Panc1 (cell line): ENCODE data around the gene HYPK. TPM values are rescaled to one million over a fixed set of nuclear protein-coding genes. Genes with fewer than 3 reads are reported as not detected.

Experiments
- ATAC-seq: fragments of 200-7000 bp; cut with Tn5 transposase; 2 replicates; pipeline ENCODE4 v1.9.1; 2020; ENCODE audit warnings: mild to moderate bottlenecking, moderate library complexity
- BruUV-seq: library from RNA; stranded (reverse); fragments of 400-500 nt; replicated peaks from 2 replicates; lab custom pipeline; 2021; lab: Mats Ljungman, UMichigan
- CTCF ChIA-PET: fragments of 300-600 bp; sonication (Branson Sonifier 250); formaldehyde crosslinking; loops from one replicate; lab custom pipeline; 2022; ENCODE audit warnings: antibody characterized with exemption; lab: Charles Lee
- POLR2A ChIA-PET: fragments of 300-600 bp; sonication (Branson Sonifier 250); formaldehyde crosslinking; loops from one replicate; lab custom pipeline; 2022; ENCODE audit warnings: antibody characterized with exemption; lab: Charles Lee
- DNase-seq: peaks from one replicate; pipeline ENCODE4 v3.0.0-alpha.2; 2010; ENCODE audit warnings: low read depth, low spot score
- H3K27ac ChIP-seq: 2 replicates; pipeline ENCODE4 v1.5.1; 2011; ENCODE audit warnings: mild to moderate bottlenecking, low read length, inconsistent platforms
- H3K27me3 ChIP-seq: fragments of 200-500 bp; sonication (Bioruptor generic); 2 replicates; pipeline ENCODE4 v1.6.0; 2014; ENCODE audit warnings: low read length, inconsistent platforms; ENCODE audit not compliant: control insufficient read depth, insufficient read depth
- H3K36me3 ChIP-seq: fragments of 200-500 bp; sonication (Bioruptor generic); 2 replicates; pipeline ENCODE4 v1.5.1; 2014; ENCODE audit warnings: inconsistent platforms, mild to moderate bottlenecking, low read length, moderate library complexity; ENCODE audit not compliant: control insufficient read depth, insufficient read depth
- H3K4me1 ChIP-seq: 2 replicates; pipeline ENCODE4 v1.5.1; 2011; ENCODE audit warnings: inconsistent platforms, mild to moderate bottlenecking, low read length, moderate library complexity; ENCODE audit not compliant: control insufficient read depth, insufficient read depth
- H3K4me3 ChIP-seq, 2 experiments: 2 replicates each; pipeline ENCODE4 v1.5.1; 2011 to 2012; ENCODE audit warnings: low read depth in 2 of 2, low read length in 2 of 2, mild to moderate bottlenecking in 2 of 2, inconsistent platforms in 1 of 2, moderate library complexity in 1 of 2
- H3K9me3 ChIP-seq: fragments of 200-500 bp; sonication (Bioruptor generic); 2 replicates; pipeline ENCODE4 v1.5.1; 2014; ENCODE audit warnings: low read depth, mild to moderate bottlenecking, inconsistent platforms, low read length, moderate library complexity; ENCODE audit not compliant: control insufficient read depth, insufficient read depth
- POLR2AphosphoS5 ChIP-seq: IDR thresholded peaks from 2 replicates; pipeline ENCODE4 v1.6.1; 2012; ENCODE audit warnings: mild to moderate bottlenecking, low read depth, low read length, moderate library complexity
- SIN3A ChIP-seq: IDR thresholded peaks from 2 replicates; pipeline ENCODE4 v1.6.1; 2012; ENCODE audit warnings: low read depth, mild to moderate bottlenecking, low read length, moderate library complexity, borderline replicate concordance; ENCODE audit not compliant: insufficient read depth
- TCF7L2 ChIP-seq: IDR thresholded peaks from 2 replicates; pipeline ENCODE4 v1.6.1; 2011; ENCODE audit warnings: mild to moderate bottlenecking, low read depth, low read length, inconsistent platforms
- in situ Hi-C: cut with HindIII; loops from 2 replicates; pipeline ENCODE4 v1.10.0; 2016; ENCODE audit warnings: low sequenced_read_pairs, low pct_unique_long_range_greater_than_20kb
- intact Hi-C: fragments of 100-400 bp; cut with micrococcal nuclease; formaldehyde crosslinking; loops from one replicate; pipeline ENCODE4 v1.10.0; 2022; ENCODE audit not compliant: unreplicated experiment
- microRNA-seq: library from miRNA; unstranded; fragments of <30 nt; microRNA quantifications from one replicate; pipeline ENCODE4 v1.1.0, GENCODE V29; 2020; ENCODE audit not compliant: unreplicated experiment
- total RNA-seq: library from RNA; stranded (reverse); gene quantifications from one replicate; pipeline ENCODE4 v1.2.1, GENCODE V29; 2021; ENCODE audit not compliant: unreplicated experiment
- TF ChIP-seq, protein P1 (sequence below), 2 experiments: IDR thresholded peaks; 2 replicates each; pipeline ENCODE4 v1.6.1; 2011 to 2012; ENCODE audit warnings: low read depth in 2 of 2, control low read depth in 1 of 2, low read length in 1 of 2, mild to moderate bottlenecking in 1 of 2, moderate library complexity in 1 of 2; ENCODE audit not compliant: insufficient read depth in 1 of 2
- TF ChIP-seq, protein P2 (sequence below): fragments of 450-650 bp; IDR thresholded peaks from 2 replicates; pipeline ENCODE4 v1.5.1; 2017; ENCODE audit warnings: mild to moderate bottlenecking

The HYPK gene
- total RNA-seq, 1 experiment from 2014 or later, result 24.8 TPM

DNA sequence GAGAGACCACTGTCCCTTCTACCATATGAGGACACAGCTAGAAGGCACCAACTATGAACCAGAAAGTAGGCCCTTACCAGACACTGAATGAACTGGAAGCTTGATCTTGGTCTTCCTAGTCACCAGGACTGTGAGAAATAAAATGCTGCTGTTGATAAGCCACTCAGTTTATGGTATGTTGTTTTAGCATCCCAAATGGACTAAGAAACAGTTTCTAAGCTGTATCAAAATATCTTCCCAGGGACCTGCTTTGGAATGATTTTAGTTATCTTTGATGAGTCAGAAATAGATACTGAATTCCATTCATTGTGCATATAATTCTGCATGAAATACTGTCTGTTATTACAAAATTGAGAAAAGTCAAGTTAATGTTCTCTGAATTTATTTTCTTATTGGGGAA, 45.0 kb downstream of the HYPK start:
- H3K36me3 ChIP-seq, result peaks cover 13% of the 10 kb centered on the region; the same call in 1 of the 2 replicates
- H3K4me3 ChIP-seq, result no peak overlapping the region
- intact Hi-C loops, result no loop called here
- DNase-seq, result no peak
- no peak for TF ChIP-seq POLR2AphosphoS5
- no peak for TF ChIP-seq SIN3A
- no peak for TF ChIP-seq TCF7L2
- TF ChIP-seq, protein P1, sequence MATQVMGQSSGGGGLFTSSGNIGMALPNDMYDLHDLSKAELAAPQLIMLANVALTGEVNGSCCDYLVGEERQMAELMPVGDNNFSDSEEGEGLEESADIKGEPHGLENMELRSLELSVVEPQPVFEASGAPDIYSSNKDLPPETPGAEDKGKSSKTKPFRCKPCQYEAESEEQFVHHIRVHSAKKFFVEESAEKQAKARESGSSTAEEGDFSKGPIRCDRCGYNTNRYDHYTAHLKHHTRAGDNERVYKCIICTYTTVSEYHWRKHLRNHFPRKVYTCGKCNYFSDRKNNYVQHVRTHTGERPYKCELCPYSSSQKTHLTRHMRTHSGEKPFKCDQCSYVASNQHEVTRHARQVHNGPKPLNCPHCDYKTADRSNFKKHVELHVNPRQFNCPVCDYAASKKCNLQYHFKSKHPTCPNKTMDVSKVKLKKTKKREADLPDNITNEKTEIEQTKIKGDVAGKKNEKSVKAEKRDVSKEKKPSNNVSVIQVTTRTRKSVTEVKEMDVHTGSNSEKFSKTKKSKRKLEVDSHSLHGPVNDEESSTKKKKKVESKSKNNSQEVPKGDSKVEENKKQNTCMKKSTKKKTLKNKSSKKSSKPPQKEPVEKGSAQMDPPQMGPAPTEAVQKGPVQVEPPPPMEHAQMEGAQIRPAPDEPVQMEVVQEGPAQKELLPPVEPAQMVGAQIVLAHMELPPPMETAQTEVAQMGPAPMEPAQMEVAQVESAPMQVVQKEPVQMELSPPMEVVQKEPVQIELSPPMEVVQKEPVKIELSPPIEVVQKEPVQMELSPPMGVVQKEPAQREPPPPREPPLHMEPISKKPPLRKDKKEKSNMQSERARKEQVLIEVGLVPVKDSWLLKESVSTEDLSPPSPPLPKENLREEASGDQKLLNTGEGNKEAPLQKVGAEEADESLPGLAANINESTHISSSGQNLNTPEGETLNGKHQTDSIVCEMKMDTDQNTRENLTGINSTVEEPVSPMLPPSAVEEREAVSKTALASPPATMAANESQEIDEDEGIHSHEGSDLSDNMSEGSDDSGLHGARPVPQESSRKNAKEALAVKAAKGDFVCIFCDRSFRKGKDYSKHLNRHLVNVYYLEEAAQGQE (IDR thresholded peaks at IDR 0.05; ENCODE audit: insufficient read depth in 1 of 2, low read depth in 2 of 2, low read length in 1 of 2), result no peak
- TF ChIP-seq, protein P2, sequence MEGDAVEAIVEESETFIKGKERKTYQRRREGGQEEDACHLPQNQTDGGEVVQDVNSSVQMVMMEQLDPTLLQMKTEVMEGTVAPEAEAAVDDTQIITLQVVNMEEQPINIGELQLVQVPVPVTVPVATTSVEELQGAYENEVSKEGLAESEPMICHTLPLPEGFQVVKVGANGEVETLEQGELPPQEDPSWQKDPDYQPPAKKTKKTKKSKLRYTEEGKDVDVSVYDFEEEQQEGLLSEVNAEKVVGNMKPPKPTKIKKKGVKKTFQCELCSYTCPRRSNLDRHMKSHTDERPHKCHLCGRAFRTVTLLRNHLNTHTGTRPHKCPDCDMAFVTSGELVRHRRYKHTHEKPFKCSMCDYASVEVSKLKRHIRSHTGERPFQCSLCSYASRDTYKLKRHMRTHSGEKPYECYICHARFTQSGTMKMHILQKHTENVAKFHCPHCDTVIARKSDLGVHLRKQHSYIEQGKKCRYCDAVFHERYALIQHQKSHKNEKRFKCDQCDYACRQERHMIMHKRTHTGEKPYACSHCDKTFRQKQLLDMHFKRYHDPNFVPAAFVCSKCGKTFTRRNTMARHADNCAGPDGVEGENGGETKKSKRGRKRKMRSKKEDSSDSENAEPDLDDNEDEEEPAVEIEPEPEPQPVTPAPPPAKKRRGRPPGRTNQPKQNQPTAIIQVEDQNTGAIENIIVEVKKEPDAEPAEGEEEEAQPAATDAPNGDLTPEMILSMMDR, result no peak
- CTCF ChIA-PET, result no interaction called here
- no TSS peak for BruUV-seq
- no peaks in the 10 kb centered on the region for H3K4me1 ChIP-seq
- H3K27ac ChIP-seq, result no peak overlapping the region
- no peaks in the 10 kb centered on the region for H3K9me3 ChIP-seq
- in situ Hi-C loops, result no loop called here
- no peak for ATAC-seq
- POLR2A ChIA-PET, result interaction anchor here (0.7 kb wide), 1 partner anchor 345 kb away, joined by 5 read pairs; no protein-coding TSS in a partner anchor
- H3K27me3 ChIP-seq, result no peaks in the 10 kb centered on the region

DNA sequence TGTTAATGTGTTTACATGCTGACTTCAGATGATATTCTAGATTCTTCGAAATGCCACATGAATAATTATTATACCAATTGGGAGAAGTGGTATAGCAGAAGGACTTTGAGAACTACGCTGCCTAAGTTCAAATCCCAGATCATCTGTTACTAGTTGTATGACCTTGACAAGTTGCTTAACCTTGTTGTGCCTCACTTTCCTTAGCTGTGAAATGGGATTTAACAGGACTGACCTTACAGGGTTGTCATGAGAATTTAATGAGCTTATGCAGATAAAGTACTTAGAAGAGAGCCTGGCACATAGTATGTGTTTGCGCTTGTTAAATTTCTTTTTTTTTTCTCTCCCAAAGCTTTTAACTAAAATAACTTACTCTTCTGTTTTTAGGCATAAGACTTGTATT, 50.9 kb downstream of the HYPK start:
- POLR2A ChIA-PET, result interaction anchor here (0.6 kb wide), 1 partner anchor 137 kb away, joined by 4 read pairs; no protein-coding TSS in a partner anchor
- H3K27ac ChIP-seq, result no peak overlapping the region
- intact Hi-C loops, result no loop called here
- H3K4me1 ChIP-seq, result no peaks in the 10 kb centered on the region
- H3K27me3 ChIP-seq, result no peaks in the 10 kb centered on the region
- no peaks in the 10 kb centered on the region for H3K9me3 ChIP-seq
- no peak overlapping the region for H3K4me3 ChIP-seq
- in situ Hi-C loops, result no loop called here
- no peak for DNase-seq
- BruUV-seq, result no TSS peak
- CTCF ChIA-PET, result interaction anchor here (0.7 kb wide), 1 partner anchor 289 kb away, joined by 6 read pairs; no protein-coding TSS in a partner anchor
- no peak for TF ChIP-seq TCF7L2
- no peaks in the 10 kb centered on the region; the same call in 1 of the 2 replicates for H3K36me3 ChIP-seq
- no peak for ATAC-seq

DNA sequence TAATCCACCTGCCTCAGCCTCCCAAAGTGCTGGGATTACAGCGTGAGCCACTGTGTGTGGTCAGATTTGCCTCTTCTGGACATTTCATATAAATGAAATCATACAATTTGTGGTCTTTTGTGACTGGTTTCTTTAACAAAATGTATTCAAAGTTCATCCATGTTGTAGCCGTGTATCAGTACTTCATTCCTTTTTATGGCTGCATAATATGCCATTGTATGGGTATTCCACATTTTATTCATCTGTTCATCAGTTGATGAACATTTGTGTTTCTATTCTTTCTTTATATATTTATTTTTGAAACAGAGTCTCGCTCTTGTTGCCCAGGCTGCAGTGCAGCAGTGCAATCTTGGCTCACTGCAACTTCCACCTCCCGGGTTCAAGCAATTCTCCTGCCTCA, 52.2 kb downstream of the HYPK start:
- no peak for DNase-seq
- POLR2A ChIA-PET, result interaction anchor here (0.7 kb wide), 1 partner anchor 18 kb away, joined by 3 read pairs; no protein-coding TSS in a partner anchor
- in situ Hi-C loops, result no loop called here

More for the DNA sequence above, 52.2 kb downstream of the HYPK start:
- intact Hi-C loops, result no loop called here
- no peak for TF ChIP-seq TCF7L2
- Histone ChIP-seq H3K36me3 (peaks cover 3% of the 10 kb centered on the region; the same call in 1 of the 2 replicates), H3K4me1 (no peaks in the 10 kb centered on the region), H3K27ac (no peak overlapping the region), H3K9me3 (no peaks in the 10 kb centered on the region), H3K4me3 (no peak overlapping the region), H3K27me3 (no peaks in the 10 kb centered on the region)
- no peak for ATAC-seq
- CTCF ChIA-PET, result no interaction called here
- BruUV-seq, result no TSS peak

Small RNA genes within 50 kb of the gene (microRNA-seq; reads per million reads assigned to microRNA genes)
- gene MIR1282, result not detected

Other genes starting within 250 kb of the HYPK start
- 56.6 TPM for gene PPIP5K1, start 210.4 kb upstream of the HYPK start, total RNA-seq
- 2.4 TPM for gene CKMT1B, start 206.6 kb upstream of the HYPK start, total RNA-seq
- gene STRC, start 181.8 kb upstream of the HYPK start, total RNA-seq, result not detected
- gene CATSPER2, start 151.8 kb upstream of the HYPK start, total RNA-seq, result 3.5 TPM
- gene CKMT1A, start 106.7 kb upstream of the HYPK start, total RNA-seq, result 4.6 TPM
- gene PDIA3, start 54.2 kb upstream of the HYPK start, total RNA-seq, result 538 TPM
- 6.8 TPM for gene ELL3, start 23.6 kb upstream of the HYPK start, total RNA-seq
- gene SERF2, start 8.3 kb upstream of the HYPK start, total RNA-seq, result 1,303 TPM
- not detected for gene SERINC4, start 379 bp upstream of the HYPK start, total RNA-seq
- gene MFAP1, start 24.1 kb downstream of the HYPK start, total RNA-seq, result 29.7 TPM
- 40.0 TPM for gene WDR76, start 26.4 kb downstream of the HYPK start, total RNA-seq